Suprapubic skin (tissue), 4 donors: ENCODE results near the gene DTNB. TPM values are rescaled to one million over a fixed set of nuclear protein-coding genes. Genes with fewer than 3 reads are reported as not detected.

Experiments used
- DNase-seq, 2 donors: peaks; one replicate each; pipeline ENCODE4 v3.0.0-alpha.2; 2019; ENCODE audit warnings: low spot score in 2 of 2
- H3K27ac ChIP-seq: fragments of 200-600 bp; sonication (generic); one replicate; pipeline ENCODE4 v1.5.1; 2019
- H3K27me3 ChIP-seq: fragments of 200-600 bp; sonication (generic); one replicate; pipeline ENCODE4 v1.5.1; 2019
- H3K36me3 ChIP-seq: fragments of 200-600 bp; sonication (generic); one replicate; pipeline ENCODE4 v1.5.1; 2019
- H3K4me1 ChIP-seq: fragments of 200-600 bp; sonication (generic); one replicate; pipeline ENCODE4 v1.5.1; 2019
- H3K4me3 ChIP-seq: fragments of 200-600 bp; sonication (generic); one replicate; pipeline ENCODE4 v1.5.1; 2019; ENCODE audit warnings: mild to moderate bottlenecking
- H3K9me3 ChIP-seq: fragments of 200-600 bp; sonication (generic); one replicate; pipeline ENCODE4 v1.5.1; 2019
- EP300 ChIP-seq: sonication (generic); formaldehyde crosslinking; IDR thresholded peaks from one replicate; pipeline ENCODE4 v1.6.1; 2017; ENCODE audit warnings: antibody characterized with exemption
- POLR2A ChIP-seq, 2 donors: fragments of 450-650 bp; IDR thresholded peaks; one replicate each; pipeline ENCODE4 v1.6.1; 2017; ENCODE audit warnings: antibody characterized with exemption in 2 of 2, mild to moderate bottlenecking in 2 of 2, moderate library complexity in 2 of 2
- POLR2AphosphoS5 ChIP-seq, 3 donors: sonication (generic); formaldehyde crosslinking; IDR thresholded peaks; one replicate each; pipeline ENCODE4 v1.6.1; 2017; ENCODE audit warnings: antibody characterized with exemption in 3 of 3
- WGBS: methylation state at CpG from one replicate; pipeline ENCODE4 v1.1.5; 2018; 5-methylcytosine and 5-hydroxymethylcytosine counted together
- total RNA-seq, 4 donors: library from RNA; depleted of rRNA; stranded (reverse); fragments of >200 nt; gene quantifications; one replicate each; pipeline ENCODE4 v1.1.0, GENCODE V29; 2016
- TF ChIP-seq, protein P1 (sequence below), 2 donors: fragments of 200-600 bp in 1 of 2; fragments of 450-650 bp in 1 of 2; sonication (generic) in 1 of 2; IDR thresholded peaks; one replicate each; pipeline ENCODE4 v1.5.1; 2016 to 2019; ENCODE audit warnings: antibody characterized with exemption in 2 of 2, mild to moderate bottlenecking in 1 of 2, moderate library complexity in 1 of 2

The DTNB gene
- total RNA-seq, 4 donors from 2014 or later = 11.8 to 40.1 (median 24.1) TPM

DNA sequence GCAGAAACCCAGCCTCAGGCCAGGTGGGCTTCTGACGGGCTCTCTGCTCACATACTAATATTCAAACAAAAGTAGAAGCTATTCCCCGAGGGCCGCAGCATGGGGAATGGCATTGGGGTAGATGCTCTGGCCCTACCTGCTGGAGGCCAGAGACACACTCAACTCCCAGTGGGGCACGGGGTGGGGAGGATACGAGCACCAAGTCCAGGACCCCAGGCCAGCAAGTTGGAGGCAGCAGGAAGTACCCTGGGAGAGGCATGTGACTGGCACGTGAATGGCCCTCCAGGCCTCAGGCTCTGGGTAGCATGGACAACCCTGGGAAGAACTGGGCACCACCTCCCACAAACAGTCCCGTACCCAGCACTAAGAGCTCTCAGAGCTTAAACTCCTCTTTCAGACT, 335.5 kb downstream of the DTNB start:
- Histone ChIP-seq H3K4me3 (no peak overlapping the region), H3K9me3 (no peaks in the 10 kb centered on the region), H3K36me3 (no peaks in the 10 kb centered on the region), H3K4me1 (peaks cover 49% of the 10 kb centered on the region), H3K27me3 (no peaks in the 10 kb centered on the region), H3K27ac (no peak overlapping the region)
- TF ChIP-seq POLR2A (IDR thresholded peaks at IDR 0.05) (no peak), POLR2AphosphoS5 (IDR thresholded peaks at IDR 0.05) (no peak), EP300 (no peak)
- TF ChIP-seq, protein P1, sequence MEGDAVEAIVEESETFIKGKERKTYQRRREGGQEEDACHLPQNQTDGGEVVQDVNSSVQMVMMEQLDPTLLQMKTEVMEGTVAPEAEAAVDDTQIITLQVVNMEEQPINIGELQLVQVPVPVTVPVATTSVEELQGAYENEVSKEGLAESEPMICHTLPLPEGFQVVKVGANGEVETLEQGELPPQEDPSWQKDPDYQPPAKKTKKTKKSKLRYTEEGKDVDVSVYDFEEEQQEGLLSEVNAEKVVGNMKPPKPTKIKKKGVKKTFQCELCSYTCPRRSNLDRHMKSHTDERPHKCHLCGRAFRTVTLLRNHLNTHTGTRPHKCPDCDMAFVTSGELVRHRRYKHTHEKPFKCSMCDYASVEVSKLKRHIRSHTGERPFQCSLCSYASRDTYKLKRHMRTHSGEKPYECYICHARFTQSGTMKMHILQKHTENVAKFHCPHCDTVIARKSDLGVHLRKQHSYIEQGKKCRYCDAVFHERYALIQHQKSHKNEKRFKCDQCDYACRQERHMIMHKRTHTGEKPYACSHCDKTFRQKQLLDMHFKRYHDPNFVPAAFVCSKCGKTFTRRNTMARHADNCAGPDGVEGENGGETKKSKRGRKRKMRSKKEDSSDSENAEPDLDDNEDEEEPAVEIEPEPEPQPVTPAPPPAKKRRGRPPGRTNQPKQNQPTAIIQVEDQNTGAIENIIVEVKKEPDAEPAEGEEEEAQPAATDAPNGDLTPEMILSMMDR (IDR thresholded peaks at IDR 0.05) = no peak
- 58% methylated on average over 6 of the region's 7 CpGs for WGBS
- DNase-seq = no peak

DNA sequence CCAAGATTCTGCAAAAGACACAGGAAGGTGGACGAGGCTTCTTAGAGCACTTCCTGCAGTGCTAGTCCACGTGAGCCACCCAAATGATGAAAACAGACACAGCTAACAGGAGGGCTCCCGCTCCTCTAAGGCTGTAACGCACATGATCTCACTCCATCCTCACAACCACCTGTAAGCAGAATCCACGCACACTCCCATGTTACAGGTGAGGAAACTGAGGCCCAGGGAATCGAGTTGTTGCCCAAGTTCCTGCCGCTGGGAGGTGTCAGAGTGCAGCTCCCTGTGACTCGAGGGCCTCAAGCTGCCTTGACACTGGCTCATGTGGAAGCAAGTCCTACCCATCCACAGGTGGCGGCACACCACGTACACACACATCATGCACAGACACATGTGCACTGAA, 336.1 kb downstream of the DTNB start:
- Histone ChIP-seq H3K36me3 (no peaks in the 10 kb centered on the region), H3K27me3 (no peaks in the 10 kb centered on the region), H3K4me3 (no peak overlapping the region), H3K4me1 (peaks cover 49% of the 10 kb centered on the region), H3K9me3 (no peaks in the 10 kb centered on the region), H3K27ac (no peak overlapping the region)
- WGBS = 67% methylated on average over 10 of the region's 10 CpGs
- no peak for DNase-seq
- TF ChIP-seq EP300 = no peak
- TF ChIP-seq, protein P1 (IDR thresholded peaks at IDR 0.05) = no peak

DNA sequence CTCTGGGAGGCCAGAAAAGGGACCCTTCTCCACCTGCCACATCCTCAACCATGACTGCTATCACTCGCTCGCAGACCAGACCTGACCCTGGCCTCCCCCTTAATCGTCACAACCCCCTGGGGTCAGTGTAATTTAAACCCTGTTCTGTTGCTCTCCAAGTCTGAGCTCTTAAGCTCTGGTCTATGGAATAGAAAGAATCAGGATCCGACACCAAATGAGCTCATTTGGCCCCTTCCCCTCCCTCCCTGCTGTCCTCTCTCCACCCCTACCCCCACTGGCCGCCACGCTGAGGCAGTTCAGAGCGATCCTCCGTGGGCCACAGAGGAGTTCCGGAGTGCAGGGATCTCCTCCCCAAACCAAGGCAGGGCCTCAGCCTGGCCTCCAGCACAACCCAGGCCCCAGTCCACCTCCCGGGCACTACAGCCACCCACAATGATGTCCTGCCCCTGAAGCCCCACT, 337.0 kb downstream of the DTNB start:
- Histone ChIP-seq H3K27me3 (no peaks in the 10 kb centered on the region), H3K4me1 (peaks cover 52% of the 10 kb centered on the region), H3K4me3 (no peak overlapping the region), H3K27ac (no peak overlapping the region), H3K9me3 (no peaks in the 10 kb centered on the region), H3K36me3 (no peaks in the 10 kb centered on the region)
- TF ChIP-seq POLR2AphosphoS5 (IDR thresholded peaks at IDR 0.05) = no peak
- TF ChIP-seq, protein P1 (IDR thresholded peaks at IDR 0.05) = no peak
- TF ChIP-seq POLR2A (IDR thresholded peaks at IDR 0.05) = no peak
- TF ChIP-seq EP300 = no peak
- 85% methylated on average over 10 of the region's 10 CpGs for WGBS
- DNase-seq = no peak

DNA sequence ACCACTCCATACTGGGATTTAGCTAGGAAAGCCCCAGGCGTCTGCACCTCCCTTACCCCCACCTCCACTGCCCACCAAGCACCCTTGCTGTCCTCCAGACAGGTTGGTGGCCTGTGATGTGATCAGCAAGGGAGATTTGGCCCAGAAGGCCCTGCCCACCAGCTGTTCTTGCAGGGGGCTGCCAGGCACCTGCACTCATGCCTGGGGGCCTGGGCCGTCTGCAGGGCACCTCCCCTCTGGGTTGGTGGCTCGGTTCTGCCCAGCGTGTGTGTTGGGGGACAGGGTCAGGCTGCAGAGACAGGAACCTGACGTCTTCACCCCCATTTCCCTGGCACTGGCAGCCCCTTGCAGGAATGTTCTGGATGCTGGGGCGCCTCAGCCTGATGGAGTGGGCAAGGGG, 337.4 kb downstream of the DTNB start:
- H3K4me1 ChIP-seq = peaks cover 52% of the 10 kb centered on the region
- no peaks in the 10 kb centered on the region for H3K36me3 ChIP-seq
- WGBS = 62% methylated on average over 5 of the region's 6 CpGs
- no peak overlapping the region for H3K27ac ChIP-seq
- no peak for TF ChIP-seq POLR2AphosphoS5 (IDR thresholded peaks at IDR 0.05)
- TF ChIP-seq POLR2A (IDR thresholded peaks at IDR 0.05) = no peak
- TF ChIP-seq, protein P1 (IDR thresholded peaks at IDR 0.05) = no peak
- TF ChIP-seq EP300 = no peak
- no peak overlapping the region for H3K4me3 ChIP-seq
- no peaks in the 10 kb centered on the region for H3K9me3 ChIP-seq
- no peaks in the 10 kb centered on the region for H3K27me3 ChIP-seq
- DNase-seq = no peak

DNA sequence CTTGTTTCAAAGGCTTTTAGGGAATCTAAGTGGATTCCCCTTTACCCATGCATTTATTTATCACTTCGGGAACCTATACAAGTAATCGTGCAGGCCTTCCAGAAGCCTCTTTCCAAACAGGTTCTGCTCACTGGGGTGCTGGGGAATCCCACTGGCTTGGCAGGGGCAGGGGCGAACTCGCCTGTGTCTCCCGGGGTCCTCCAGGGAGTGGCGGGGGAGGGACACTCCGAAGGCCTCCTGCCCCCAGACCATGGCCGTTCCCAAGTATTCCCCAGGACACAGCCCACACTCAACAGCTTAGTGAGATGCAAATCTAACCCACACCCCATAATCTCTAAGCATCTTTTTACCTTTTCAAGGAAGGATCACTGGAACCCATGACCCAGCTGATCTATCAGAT, 338.2 kb downstream of the DTNB start:
- H3K4me1 ChIP-seq = peaks cover 54% of the 10 kb centered on the region

More for the DNA sequence above, 338.2 kb downstream of the DTNB start:
- no peak overlapping the region for H3K4me3 ChIP-seq
- no peaks in the 10 kb centered on the region for H3K9me3 ChIP-seq
- DNase-seq = no peak
- WGBS = 72% methylated on average over 7 of the region's 8 CpGs
- H3K36me3 ChIP-seq = no peaks in the 10 kb centered on the region
- no peak overlapping the region for H3K27ac ChIP-seq
- no peaks in the 10 kb centered on the region for H3K27me3 ChIP-seq
- no peak for TF ChIP-seq POLR2AphosphoS5 (IDR thresholded peaks at IDR 0.05)
- no peak for TF ChIP-seq EP300
- TF ChIP-seq, protein P1 (IDR thresholded peaks at IDR 0.05) = no peak
- TF ChIP-seq POLR2A (IDR thresholded peaks at IDR 0.05) = no peak
